Retinal pigment epithelial cell (primary cell): Measurements from ENCODE around the gene ETV1.
A peak's percentile ranks its signal among the peaks of the same experiment; 100 is the strongest.
"Not testable (repeated sequence)": the region's sequence is repeated elsewhere in the genome, so short reads cannot be mapped to it uniquely, and the experiment has no call there.

ENCODE experiments used
- DNase-seq: peaks from one replicate; pipeline ENCODE4 v3.0.0-alpha.2; 2010; ENCODE audit warnings: low read depth
- H3K4me3 ChIP-seq: 2 replicates; pipeline ENCODE4 v1.5.1; 2011; ENCODE audit warnings: mild to moderate bottlenecking, low read length, control low read depth, moderate library complexity
- TF ChIP-seq, protein P1 (sequence below): conservative IDR thresholded peaks from 2 replicates; pipeline ENCODE4 v1.5.1; 2011; ENCODE audit warnings: low read depth, low read length, control low read depth, inconsistent platforms

ETV1 gene

DNA sequence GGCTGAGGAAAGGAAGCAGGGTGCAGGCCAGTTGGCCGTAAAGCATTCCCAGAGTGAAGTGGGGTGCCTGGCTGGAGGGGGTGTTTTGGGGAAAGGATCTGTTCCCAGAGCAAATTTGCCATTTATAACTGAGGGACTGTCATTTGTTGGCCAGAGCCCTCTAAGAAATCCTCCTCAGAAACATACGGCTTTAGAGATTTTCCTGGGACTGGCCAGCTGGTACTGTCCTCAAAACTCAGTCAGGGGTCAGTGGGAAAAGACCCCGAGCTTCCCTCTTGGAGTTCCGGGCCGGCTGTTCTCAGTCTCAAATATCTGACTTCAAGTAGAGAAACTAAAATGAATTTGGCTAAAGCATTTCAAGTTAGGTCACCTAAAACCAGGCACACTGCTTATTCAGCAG is 55.9 kb downstream of the ETV1 start:
- no peak overlapping the region for H3K4me3 ChIP-seq
- TF ChIP-seq, protein P1, sequence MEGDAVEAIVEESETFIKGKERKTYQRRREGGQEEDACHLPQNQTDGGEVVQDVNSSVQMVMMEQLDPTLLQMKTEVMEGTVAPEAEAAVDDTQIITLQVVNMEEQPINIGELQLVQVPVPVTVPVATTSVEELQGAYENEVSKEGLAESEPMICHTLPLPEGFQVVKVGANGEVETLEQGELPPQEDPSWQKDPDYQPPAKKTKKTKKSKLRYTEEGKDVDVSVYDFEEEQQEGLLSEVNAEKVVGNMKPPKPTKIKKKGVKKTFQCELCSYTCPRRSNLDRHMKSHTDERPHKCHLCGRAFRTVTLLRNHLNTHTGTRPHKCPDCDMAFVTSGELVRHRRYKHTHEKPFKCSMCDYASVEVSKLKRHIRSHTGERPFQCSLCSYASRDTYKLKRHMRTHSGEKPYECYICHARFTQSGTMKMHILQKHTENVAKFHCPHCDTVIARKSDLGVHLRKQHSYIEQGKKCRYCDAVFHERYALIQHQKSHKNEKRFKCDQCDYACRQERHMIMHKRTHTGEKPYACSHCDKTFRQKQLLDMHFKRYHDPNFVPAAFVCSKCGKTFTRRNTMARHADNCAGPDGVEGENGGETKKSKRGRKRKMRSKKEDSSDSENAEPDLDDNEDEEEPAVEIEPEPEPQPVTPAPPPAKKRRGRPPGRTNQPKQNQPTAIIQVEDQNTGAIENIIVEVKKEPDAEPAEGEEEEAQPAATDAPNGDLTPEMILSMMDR: no peak
- no peak for DNase-seq

DNA sequence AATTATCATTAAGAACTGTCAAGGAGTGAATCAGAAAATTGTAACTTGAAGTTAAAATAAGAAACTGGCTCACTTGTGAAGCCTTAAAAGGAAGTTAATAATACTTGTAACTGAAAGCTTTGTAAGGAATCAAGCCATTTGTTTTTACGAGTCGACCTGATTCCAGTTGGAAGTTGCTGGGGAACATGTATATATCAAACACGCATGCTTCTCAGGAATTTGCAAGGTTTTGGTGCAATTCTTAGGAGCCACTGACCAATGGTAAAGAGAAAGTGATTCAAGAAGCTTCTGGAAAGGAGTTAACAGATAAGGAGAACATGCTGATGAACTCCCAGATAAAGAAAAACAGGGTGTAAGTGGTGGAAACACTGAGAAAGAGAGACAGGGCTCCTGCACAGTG is 56.4 kb downstream of the ETV1 start:
- TF ChIP-seq, protein P1: no peak
- DNase-seq: no peak
- H3K4me3 ChIP-seq: no peak overlapping the region

DNA sequence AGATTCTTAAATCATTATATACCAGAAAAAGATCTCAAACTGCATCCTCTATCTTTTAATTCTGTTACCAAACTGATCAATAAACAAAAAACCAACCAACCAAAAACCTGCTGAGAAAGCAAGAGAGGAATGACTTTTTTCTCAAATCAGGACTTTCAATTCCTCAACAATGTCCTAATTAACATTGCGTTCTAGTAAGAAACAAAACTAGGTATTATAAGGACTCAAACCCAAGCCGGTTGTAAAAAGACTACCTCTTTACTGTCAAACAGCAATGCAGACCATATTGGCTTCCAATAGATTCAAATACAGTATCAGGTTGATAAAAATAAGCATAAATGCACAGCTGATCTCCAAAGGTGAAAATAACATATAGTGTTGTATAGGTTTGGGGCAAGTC is 57.3 kb downstream of the ETV1 start:
- TF ChIP-seq, protein P1: no peak
- no peak for DNase-seq
- H3K4me3 ChIP-seq: no peak overlapping the region

DNA sequence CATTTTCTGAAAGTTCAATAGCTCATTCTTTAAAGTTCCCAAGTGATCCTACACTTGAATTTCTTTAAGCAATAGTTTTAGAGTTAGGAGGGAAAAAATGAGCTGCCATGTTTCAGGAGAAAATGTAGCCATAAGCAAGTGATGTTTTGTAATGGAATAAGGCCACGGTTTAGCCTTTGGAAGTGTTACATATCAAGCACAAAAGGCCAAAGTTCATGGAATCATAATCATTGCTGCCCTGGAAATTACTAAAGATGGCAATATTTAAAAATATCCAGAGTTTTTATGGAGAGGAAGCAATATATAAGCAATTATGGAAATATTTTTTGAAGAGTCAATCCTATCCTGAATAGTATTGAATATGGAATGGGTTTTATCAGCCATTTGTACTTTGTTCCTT is 68.4 kb downstream of the ETV1 start:
- DNase-seq: no peak
- TF ChIP-seq, protein P1: no peak
- H3K4me3 ChIP-seq: no peak overlapping the region

DNA sequence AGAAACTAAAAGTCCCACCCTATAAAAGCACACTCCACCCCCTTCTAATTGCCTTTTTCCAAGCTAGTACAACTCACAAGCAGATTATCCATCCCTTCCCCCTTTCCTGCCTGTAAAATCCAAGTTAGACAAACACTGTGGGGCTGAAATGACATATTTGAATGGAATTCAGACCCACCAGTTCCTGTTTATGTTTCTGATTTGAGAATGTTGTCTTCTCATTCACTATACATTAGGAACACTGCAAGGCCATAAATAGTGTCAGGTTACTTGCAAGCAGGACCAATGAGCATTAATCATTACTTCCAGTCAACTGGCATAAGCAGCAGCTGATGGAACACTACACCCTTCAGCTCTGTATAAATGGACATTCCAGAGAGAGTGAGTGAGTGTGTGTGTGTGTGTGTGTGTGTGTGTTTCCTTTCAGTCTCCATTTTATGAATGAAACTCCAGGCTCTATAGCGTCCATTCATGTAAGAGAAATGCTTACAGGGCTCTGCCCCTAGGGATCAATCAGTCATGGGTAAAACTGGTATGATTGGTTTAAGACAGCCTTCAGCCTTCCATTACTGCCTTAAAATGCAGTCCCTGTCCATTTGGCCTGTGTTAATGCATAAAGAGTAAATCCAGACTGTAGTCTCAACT is 69.3 kb downstream of the ETV1 start:
- TF ChIP-seq, protein P1: no peak
- H3K4me3 ChIP-seq: no peak overlapping the region
- peak; percentile 100 for DNase-seq

DNA sequence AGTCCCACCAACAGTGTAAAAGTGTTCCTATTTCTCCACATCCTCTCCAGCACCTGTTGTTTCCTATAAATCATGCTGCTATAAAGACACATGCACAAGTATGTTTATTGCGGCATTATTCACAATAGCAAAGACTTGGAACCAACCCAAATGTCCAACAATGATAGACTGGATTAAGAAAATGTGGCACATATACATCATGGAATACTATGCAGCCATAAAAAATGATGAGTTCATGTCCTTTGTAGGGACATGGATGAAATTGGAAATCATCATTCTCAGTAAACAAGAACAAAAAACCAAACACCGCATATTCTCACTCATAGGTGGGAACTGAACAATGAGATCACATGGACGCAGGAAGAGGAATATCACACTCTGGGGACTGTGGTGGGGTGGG is 71.1 kb downstream of the ETV1 start:
- not testable (repeated sequence) for DNase-seq, H3K4me3 ChIP-seq

DNA sequence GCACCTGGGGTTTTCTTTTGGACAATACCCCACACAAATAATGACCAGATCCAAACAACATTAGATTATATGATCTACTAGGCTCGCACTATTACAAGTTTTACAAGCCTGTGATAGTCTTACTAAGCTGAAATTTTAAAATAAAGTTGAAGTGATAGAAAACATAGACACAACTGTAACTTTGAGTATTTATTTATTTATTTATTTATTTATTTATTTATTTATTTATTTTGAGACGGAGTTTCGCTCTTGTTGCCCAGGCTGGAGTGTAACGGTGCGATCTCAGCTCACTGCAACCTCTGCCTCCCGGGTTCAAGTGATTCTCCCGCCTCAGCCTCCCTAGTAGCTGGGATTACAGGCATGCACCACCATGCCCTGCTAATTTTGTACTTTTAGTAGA is 72.4 kb downstream of the ETV1 start:
- DNase-seq, H3K4me3 ChIP-seq: not testable (repeated sequence)

DNA sequence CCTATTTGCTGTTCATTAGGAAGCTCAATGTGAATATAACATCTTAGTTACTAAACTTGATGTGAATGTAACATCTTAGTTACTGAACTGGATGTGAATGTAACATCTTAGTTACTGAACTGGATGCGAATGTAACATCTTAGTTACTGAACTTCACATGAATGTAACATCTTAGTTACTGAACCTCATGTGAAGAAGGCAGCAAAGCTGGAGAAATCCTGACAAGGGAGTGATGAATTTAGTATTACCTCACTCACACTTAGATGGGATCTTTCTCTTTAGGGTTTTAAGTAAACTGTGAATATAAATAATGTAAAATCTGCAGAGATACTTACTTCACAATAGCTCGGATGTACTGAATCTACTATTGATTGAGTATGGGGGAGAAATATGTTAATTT is 73.6 kb downstream of the ETV1 start:
- no peak for DNase-seq
- TF ChIP-seq, protein P1: no peak
- no peak overlapping the region for H3K4me3 ChIP-seq
